ENCODE data around the gene CCT2.
"Not testable (repeated sequence)": the region's sequence is repeated elsewhere in the genome, so short reads cannot be mapped to it uniquely, and the experiment has no call there.

Gene CCT2

DNA sequence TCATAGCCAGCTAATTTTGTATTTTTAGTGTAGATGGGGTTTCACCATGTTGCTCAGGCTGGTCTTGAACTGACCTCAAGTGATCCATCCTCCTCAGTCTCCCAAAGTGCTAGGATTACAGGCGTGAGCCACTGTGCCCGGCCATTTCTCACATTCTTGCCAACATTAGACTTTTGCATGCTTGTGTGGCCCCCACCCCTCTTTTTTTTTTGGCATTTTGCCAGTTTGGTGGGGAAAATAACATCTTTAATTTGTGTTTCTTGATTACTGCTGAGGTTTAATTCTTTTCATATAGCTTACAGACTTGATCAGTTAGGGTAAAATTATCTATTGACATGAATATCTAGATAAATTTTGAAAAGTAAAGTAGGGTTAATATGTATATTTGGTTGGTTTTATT is 3.8 kb downstream of the CCT2 start:
- DNase-seq: no peak

DNA sequence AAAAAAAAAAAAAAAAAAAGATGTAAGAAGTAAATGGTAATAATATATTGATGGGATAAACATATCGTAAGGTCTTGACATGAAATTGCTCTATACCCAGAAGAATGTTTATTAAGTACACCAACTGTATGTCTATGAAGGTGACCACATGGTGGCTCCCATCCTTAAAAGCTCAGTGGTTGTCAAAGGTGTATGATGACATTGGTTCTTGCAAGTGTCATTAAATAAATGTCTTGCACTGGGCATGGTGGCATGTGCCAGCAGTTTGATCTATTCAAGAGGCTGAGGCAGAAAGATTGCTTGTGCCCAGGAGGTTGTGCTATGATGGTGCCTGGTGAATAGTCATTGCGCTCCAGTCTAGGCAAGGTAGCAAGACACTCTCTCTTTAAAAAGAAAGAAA is 10.4 kb downstream of the CCT2 start:
- DNase-seq: no peak

GRCh38 chr12:69598174-69598753 is 13.0 kb downstream of the CCT2 start:
- no peak for DNase-seq

- DNase-seq: no peak
Measured at GRCh38 chr12:69600804-69601203, 15.5 kb downstream of the CCT2 start.

DNA sequence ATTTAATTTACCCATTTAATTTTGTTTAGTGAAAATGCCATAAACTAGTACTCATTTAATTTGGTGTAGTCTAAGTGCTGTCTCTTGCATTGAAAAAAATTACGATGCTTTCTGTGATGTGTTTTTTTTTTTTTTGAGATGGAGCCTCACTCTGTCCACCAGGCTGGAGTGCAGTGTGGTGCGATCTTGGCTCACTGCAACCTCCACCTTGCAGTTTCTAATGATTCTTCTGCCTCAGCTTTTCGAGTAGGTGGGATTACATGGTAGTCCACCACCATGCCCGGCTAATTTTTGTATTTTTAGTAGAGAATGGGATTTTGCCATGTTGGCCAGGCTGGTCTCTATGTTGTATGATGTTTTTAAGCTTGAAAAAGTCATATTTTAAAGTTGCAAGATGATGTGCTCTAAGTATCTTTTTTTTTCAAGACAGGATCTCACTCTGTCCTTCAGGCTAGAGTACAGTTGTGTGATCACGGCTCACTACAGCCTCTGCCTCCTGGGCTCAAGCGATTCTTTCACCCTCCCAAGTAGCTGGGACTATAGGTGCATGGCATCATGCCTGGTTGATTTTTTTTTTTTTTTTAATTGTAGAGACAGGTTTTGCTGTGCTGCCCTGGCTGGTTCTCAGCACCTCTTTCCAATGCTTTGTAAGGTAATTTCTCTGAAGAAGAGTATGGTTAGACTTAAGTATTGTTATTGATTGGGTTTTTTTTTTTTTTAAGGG is 16.9 kb downstream of the CCT2 start:
- no peak for DNase-seq

DNA sequence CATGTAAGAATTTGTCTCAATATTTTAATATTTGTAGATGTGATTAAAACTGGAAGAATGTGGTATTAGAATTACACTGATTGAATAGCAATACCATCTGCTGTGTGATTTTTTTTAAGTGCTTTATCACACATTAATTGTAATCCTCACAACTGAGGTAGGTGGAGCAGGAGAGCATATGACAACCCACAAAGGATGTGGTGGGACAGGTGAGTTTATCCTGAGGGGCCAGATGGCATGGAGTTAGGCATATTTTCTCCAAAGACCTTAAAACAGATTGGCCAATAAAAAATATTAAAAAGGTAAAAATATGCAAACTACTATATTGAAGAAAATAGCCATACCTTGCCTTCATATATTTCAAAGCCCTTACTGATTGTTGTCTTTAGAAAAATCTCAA is 17.7 kb downstream of the CCT2 start:
- DNase-seq: no peak

- not testable (repeated sequence) for DNase-seq
Measured at GRCh38 chr12:69603556-69603955, 18.3 kb downstream of the CCT2 start.

- not testable (repeated sequence) for DNase-seq
Measured at GRCh38 chr12:69604275-69604674, 19.0 kb downstream of the CCT2 start.

DNA sequence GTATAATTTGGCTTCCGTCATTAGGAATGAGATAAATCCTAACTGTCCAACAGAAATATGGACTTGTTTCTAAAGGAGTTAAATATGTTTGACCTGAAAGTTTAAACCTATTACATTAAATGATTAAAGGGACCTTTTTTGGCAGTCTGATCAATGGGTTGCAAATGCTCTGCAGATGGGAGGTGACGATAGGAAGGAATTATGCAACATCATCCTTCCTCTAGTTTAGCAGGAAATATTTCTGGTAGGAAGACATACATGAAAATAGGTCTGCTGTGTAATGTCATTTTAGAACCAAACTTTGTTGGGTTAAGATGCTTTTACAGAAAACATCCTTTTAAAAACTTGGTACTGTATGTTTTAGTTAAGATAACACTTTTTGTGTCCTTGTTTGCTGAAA is 22.9 kb downstream of the CCT2 start:
- DNase-seq: peak in 1 of 4 experiments; percentile 13

GRCh38 chr12:69610126-69610525 is 24.9 kb downstream of the CCT2 start:
- DNase-seq: no peak

- DNase-seq: no peak
Measured at GRCh38 chr12:69610729-69611128, 25.5 kb downstream of the CCT2 start, which contains the start of gene LRRC10. TSS of gene LRRC10 (minus strand) at chr12:69610907. CDS start at chr12:69610838, 69 bp downstream.

DNA sequence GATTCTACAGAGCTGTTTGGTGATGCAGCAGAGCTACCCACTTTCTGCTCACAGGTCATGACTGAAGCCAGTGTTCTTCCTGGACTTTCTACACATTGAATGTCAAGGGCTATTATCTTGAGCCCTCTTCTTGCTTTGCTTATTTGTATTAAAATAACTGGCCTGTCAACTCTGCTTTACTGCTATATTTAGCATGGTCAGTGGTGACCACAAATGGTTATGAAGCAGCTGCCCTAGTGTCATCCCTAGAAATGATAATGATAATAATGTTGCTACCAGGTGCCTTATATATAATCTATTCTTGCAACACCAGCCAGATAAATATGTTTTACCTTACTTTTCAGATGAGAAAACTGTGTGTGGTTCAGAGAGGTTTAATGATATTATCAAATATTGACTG is 28.1 kb downstream of the CCT2 start:
- no peak for DNase-seq

GRCh38 chr12:69616025-69616424 is 30.8 kb downstream of the CCT2 start:
- peak in 2 of 4 experiments; percentile 9 to 19 for DNase-seq

- DNase-seq: no peak
Measured at GRCh38 chr12:69619050-69619449, 33.8 kb downstream of the CCT2 start.

- no peak for DNase-seq
Measured at GRCh38 chr12:69620077-69620476, 34.8 kb downstream of the CCT2 start.

DNA sequence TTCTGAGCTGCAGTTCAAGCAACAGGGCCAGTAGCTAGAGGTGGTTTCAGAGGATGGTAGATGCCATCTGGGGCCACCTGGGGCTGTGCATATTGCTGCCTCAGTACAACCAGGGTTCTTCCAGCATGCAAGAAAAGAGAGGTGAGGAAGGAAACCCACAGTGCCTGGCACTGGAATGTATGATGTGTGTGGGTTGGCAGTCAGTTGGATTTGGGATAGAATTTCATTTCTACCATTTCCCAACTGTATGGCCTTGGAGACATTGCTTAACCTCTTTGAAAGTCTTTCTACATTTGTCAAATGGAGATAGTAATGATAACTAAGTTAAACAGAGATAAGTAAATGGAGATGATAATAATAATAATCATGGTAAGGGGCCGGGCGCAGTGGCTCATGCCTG is 35.7 kb downstream of the CCT2 start:
- no peak for DNase-seq

- no peak for DNase-seq
Measured at GRCh38 chr12:69621551-69621950, 36.3 kb downstream of the CCT2 start.

DNA sequence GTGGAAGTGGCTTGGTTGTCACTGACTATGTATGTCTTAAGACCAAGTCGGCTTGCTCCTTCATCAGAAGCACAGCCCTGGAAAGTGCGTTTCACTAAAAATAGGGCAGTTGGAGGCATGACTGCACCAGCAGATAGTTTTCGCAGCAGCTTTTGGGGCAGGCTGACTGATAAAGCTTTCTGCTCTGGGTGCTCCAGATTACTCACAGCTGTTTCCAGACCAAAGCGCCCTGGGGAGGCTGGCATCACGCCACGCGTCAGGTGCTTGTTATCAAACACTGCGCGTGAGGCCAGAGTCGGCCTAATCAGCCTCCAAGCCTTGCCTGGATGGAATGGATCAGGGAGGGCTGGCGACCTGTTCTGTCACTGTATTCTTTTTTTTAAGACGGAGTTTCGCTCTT is 38.7 kb downstream of the CCT2 start:
- DNase-seq: no peak

- DNase-seq: no peak
Measured at GRCh38 chr12:69627501-69627900, 42.2 kb downstream of the CCT2 start.

GRCh38 chr12:69630191-69630590 is 44.9 kb downstream of the CCT2 start:
- DNase-seq: no peak

DNA sequence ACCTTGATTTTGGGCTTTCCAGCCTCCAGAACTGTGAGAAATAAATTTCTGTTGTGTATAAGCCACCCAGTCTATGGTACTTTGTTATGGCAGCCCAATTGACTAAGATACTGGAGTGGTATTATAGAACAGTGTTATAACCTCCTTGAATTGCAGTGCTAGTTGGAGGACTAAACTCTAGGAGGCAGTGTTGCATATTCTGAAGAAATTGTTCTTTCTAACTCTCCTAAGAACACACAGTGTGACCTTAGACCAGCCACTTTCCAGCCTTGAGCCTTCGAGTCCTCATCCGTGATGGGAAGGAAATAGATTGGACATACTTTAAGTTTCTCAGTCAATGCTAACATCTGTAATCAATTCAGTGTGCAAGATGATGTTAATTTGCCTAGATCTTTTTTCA is 47.8 kb downstream of the CCT2 start:
- no peak for DNase-seq

- DNase-seq: peak; percentile 73 to 86 (median 82)
Measured at GRCh38 chr12:69639400-69640016, 54.2 kb downstream of the CCT2 start.

GRCh38 chr12:69641546-69641945 is 56.3 kb downstream of the CCT2 start:
- DNase-seq: no peak

GRCh38 chr12:69642531-69642930 is 57.3 kb downstream of the CCT2 start:
- no peak for DNase-seq

Data from suppressor macrophage (primary cell).